Dermis microvascular lymphatic vessel endothelial cell (primary cell): ENCODE data around the gene MT1G. TPM values are rescaled to one million over a fixed set of nuclear protein-coding genes. Genes with fewer than 3 reads are reported as not detected.
"Not testable (repeated sequence)": the region's sequence is repeated elsewhere in the genome, so short reads cannot be mapped to it uniquely, and the experiment has no call there.

Source experiments
- DNase-seq, 2 donors: peaks; one replicate each; pipeline versions ENCODE4 v3.0.0 to v3.0.0-alpha.2; 2010; ENCODE audit warnings: low read depth in 2 of 2
- total RNA-seq: library from RNA; depleted of rRNA; stranded (reverse); fragments of >200 nt; gene quantifications from 2 replicates; pipeline ENCODE4 v1.2.1, GENCODE V29; 2014

Gene MT1G
- total RNA-seq, 1 donor from 2014 or later = not detected

GRCh38 chr16:56684926-56685590 is 17.2 kb upstream of the MT1G start:
- no peak for DNase-seq

- no peak for DNase-seq
Measured at GRCh38 chr16:56684256-56684925, 16.5 kb upstream of the MT1G start.

- DNase-seq = no peak
Measured at GRCh38 chr16:56683424-56684172, 15.7 kb upstream of the MT1G start.

- no peak for DNase-seq
Measured at GRCh38 chr16:56682703-56683397, 15.0 kb upstream of the MT1G start.

GRCh38 chr16:56681939-56682702 is 14.3 kb upstream of the MT1G start, which contains the start of gene MT1X:
Gene MT1X (plus strand): TSS chr16:56682470. CDS start chr16:56682541, 71 bp downstream.
- DNase-seq = peak; percentile 79 to 83

- no peak for DNase-seq
Measured at GRCh38 chr16:56679818-56680217, 12.0 kb upstream of the MT1G start.

GRCh38 chr16:56679078-56679730 is 11.3 kb upstream of the MT1G start:
- no peak for DNase-seq

- no peak for DNase-seq
Measured at GRCh38 chr16:56677474-56677873, 9.6 kb upstream of the MT1G start.

GRCh38 chr16:56675685-56676210 is 7.9 kb upstream of the MT1G start:
- DNase-seq = no peak

- DNase-seq = not testable (repeated sequence)
Measured at GRCh38 chr16:56674570-56674969, 6.7 kb upstream of the MT1G start.

GRCh38 chr16:56673921-56674320 is 6.1 kb upstream of the MT1G start:
- peak in 1 of 2 donors; percentile 9 for DNase-seq

- DNase-seq = no peak
Measured at GRCh38 chr16:56672761-56673536, 5.1 kb upstream of the MT1G start.

GRCh38 chr16:56672171-56672570 is 4.3 kb upstream of the MT1G start:
- DNase-seq = not testable (repeated sequence)

- DNase-seq = not testable (repeated sequence)
Measured at GRCh38 chr16:56671691-56672090, 3.8 kb upstream of the MT1G start.

GRCh38 chr16:56670620-56670934 is 2.7 kb upstream of the MT1G start:
- DNase-seq = no peak

- no peak for DNase-seq
Measured at GRCh38 chr16:56669840-56670619, 2.2 kb upstream of the MT1G start.

- DNase-seq = no peak
Measured at GRCh38 chr16:56669005-56669839, 1.4 kb upstream of the MT1G start, which contains the start of gene MT1H. Gene MT1H (plus strand): TSS chr16:56669814. CDS start chr16:56669885, 71 bp downstream.
